Measurements from ENCODE around the gene XYLT1.

XYLT1 gene

GRCh38 chr16:17245776-17246175 is 225.0 kb downstream of the XYLT1 start:
- DNase-seq = no peak

GRCh38 chr16:17244872-17245551 is 225.7 kb downstream of the XYLT1 start:
- DNase-seq = no peak

GRCh38 chr16:17241264-17241835 is 229.4 kb downstream of the XYLT1 start:
- no peak for DNase-seq

DNA sequence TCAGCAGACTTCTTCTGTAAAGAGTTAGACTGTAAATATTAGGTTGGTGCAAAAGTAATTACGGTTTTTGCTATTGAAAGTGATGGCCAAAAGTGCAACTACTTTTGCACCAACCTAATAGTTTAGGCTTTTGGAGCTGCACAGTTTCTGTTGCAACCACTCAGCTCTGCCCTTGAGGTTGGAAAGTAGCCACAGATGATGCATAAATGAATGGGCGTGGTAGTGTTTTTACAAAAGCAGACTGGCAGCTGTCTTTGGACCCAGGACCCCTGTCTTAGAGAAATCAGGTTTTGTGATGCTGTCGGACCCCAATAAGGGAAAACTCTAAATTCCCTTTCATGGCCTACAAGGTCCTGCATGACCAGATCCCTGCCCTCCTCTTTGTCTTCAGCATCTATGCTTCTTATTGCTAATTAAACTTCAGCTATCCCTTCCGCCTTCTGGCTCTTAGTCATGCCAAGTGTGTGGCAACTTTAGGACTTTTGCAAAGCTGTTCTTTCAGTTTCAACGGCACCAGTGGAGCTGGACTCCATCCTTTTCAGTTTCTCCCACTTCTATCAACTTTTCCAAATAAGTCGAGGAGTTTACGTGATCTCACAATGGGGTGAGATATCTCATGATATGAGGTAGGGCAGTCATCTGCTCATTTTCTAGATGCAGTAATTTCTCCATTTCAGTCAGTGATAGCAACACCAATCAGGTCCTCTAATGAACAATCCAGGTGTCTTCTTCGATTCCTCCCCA is 232.3 kb downstream of the XYLT1 start:
- DNase-seq = no peak

DNA sequence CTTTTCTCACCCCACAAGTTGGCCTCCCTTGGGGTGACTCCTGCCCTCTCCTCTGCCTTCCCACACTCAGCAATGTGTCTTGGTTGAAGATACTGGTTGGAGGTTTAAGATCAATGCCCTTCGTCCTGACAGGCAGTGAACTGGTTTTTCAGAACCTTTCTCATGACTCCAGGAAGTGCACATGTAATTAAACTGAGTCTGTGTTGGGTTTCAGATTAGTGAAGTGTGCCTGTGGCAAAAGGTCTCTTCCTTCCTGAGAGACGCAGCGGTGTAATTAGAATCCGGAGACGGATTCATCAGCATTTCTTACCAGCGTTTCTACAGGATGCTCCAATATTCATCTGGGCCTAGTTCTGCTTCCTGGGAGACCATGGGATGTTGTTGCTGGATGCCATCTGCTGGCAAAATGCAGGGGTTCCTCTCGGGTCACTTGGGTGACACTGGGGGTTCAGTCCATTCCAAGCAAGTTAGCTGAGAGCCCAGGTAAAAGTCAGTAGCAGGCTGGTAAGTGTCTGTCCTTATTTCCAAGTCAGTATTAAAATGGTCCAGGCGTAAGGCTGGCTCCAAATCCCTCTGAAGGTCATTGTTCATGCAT is 233.3 kb downstream of the XYLT1 start:
- no peak for DNase-seq

- no peak for DNase-seq
Measured at GRCh38 chr16:17235147-17235815, 235.5 kb downstream of the XYLT1 start.

GRCh38 chr16:17233318-17234002 is 237.3 kb downstream of the XYLT1 start:
- no peak for DNase-seq

DNA sequence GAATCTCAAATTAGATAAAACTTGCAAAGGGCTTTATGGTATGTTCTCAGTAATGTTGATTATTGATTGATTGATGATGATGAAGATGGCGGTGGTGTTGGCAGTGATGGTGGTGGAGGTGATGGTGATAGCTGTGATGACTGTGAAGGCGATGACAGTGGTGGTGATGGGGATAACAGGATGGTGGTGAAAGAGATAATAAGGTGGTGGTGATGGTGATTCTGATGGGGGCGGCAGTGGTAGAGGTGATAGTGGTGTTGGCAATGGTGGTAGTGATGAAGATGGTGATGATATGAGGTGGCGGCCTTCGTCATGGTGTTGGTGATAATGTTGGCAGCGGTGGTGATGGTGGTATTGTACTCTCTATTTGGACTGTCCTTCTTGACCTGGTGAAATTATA is 238.3 kb downstream of the XYLT1 start:
- DNase-seq = no peak

DNA sequence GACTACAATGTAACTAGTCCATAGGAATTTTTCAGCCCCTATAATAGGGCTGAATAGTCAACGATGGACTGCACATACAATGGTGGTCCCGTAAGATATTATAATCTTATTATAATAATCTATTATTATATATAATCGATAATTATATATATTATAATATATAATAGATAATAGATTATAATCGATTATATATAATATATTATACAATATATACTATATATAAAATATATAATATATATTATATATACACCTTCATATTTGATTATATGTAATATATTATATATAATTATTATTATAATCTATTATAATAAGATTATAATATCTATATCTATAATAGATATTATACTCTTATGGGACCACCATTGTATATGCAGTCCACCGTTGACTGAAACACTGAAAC is 238.8 kb downstream of the XYLT1 start:
- no peak for DNase-seq

GRCh38 chr16:17230932-17231581 is 239.7 kb downstream of the XYLT1 start:
- no peak for DNase-seq

DNA sequence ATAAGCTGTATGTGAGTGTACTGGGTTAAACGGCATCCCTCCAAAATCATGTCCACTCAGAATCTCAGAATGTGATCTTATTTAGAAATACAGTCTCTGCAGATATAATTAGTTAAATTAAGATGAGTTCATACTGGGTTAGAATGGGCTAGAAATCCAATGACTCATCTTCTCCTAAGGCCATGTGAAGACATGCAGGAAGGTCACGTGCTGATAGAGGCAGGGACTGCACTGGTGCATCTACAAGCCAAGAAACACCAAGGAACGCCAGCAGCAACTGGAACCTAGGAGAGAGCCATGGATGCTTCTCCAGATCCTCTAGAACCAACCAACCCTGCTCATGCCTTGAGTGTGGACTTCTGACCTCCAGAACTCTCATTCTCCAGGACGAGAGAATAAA is 241.0 kb downstream of the XYLT1 start:
- DNase-seq = no peak

DNA sequence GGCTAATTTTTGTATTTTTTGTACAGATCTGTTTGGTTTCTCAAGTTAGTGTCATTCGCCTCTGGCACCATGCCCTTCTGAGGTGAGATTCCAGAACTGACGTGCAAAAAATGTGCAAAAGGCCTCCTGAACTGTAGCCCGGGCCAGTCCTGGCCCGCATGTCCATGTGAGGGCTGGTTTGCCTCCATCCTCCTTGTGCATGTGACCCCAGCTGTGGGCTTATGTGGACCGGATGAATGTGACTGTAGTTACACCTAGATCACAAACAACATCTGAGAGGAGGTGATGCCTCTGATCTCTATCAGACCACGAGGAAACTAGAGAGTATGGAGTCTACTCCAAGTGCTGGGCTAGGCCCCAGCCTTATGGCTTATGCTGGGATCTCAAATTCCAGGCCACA is 241.6 kb downstream of the XYLT1 start:
- no peak for DNase-seq

DNA sequence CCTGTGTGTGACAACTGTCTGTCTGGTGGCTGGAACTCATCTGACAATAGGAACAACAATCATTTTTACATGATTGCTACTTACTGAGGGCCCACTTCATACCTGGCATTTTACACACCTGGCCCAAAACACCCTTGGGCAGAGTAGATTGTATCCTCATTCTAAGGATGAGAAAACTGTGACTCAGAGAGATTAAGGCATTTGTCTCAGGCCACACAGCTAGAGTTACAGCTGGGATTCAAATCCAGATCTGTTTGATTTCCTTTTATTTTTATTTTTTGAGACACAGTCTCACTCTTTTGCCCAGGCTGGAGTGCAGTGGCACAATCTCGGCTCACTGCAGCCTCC is 242.1 kb downstream of the XYLT1 start:
- no peak for DNase-seq

DNA sequence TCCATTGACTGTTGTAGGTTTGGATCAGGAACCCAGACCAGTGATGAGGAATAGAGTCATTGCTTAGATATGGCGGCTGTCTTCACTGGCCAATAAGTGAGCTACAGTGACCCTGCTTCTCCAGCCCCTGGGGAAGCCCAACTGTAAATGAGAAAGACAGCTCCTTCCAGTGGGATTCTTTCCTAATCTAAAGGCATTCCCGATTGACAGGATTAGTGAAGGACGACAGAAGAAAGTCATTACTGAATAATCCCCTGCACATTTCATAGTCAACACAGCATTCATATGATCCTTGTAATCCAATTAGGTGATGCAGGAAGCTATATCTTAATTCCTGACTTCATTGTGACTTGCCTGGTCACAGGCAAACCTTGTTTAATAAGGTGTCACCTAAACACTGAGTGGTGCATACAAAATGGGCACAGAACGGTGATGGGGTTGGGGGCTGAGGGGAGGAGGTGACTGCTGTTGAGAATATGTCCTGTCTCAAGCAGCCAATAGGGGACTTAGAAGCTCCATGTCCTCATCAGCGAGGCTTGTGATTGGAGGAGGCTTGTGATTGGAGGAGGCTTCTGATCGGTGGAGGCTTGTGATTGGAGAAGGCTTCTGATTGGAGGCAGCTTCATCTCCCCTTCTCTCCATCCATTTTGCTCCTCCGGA is 242.6 kb downstream of the XYLT1 start:
- no peak for DNase-seq

GRCh38 chr16:17227278-17227677 is 243.5 kb downstream of the XYLT1 start:
- no peak for DNase-seq

- no peak for DNase-seq
Measured at GRCh38 chr16:17225541-17225940, 245.2 kb downstream of the XYLT1 start.

DNA sequence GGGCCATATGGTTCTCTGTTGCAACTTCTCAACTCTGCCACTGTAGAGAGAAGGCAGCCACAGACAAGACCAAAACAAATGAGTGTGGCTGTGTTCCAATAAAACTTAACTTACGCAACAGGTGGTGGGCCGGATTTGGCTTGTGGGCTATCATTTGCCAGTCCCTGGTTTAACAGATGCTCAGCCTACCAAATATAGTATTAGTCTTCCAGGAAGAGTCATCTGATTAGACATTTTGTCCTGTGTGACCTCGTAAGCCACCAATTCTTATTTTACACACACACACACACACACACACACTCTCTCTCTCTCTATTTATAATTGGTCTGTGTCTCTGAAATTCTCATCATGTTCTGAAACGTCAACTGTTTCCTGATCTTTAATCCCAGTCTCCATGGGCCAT is 245.9 kb downstream of the XYLT1 start:
- DNase-seq = no peak

- DNase-seq = no peak
Measured at GRCh38 chr16:17224350-17224749, 246.4 kb downstream of the XYLT1 start.

GRCh38 chr16:17223576-17223975 is 247.2 kb downstream of the XYLT1 start:
- DNase-seq = peak; percentile 2

DNA sequence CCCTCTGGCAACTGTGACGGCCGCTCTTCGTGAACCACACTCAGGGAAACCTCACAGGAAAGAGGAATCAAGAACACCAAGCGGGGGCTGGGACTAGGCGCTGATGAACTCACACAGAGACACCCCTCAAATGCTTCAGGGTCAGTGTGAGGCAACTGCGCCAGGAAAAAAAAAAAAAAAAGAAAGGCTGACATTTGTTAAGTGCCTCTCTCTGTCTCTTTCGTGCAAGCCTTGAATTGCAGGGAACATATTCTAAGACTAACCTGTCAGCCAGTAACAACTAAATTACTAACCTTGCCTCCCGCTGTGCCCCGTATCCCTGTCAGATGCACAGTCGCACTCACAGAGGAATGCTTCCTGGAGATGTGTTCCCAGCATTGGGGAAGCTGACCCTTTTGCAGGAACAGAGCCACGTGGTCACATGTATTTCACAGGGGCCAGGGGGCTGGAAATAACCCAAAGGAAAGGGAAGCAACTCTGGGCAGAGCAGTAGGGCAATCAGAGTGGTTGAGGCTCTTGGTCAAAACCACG is 247.8 kb downstream of the XYLT1 start:
- DNase-seq = no peak

DNA sequence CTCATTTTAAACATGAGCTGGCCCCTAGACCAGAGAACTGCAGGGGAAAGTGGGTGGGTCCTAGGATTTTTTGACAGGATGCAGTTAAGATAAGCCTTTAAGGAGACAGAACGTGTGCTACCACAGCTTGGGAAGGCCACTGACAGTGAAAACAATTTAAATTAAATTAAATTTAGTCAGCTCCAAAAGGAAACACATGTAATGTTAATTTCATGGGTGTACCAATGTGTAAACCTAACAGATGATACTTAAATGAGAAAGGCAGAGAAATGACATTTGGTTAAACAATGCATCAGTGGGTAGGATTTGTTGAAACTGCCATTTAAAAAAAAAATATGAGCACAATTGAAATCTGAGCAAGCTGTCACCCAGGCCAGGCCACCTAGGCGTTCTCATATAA is 250.8 kb downstream of the XYLT1 start:
- no peak for DNase-seq

DNA sequence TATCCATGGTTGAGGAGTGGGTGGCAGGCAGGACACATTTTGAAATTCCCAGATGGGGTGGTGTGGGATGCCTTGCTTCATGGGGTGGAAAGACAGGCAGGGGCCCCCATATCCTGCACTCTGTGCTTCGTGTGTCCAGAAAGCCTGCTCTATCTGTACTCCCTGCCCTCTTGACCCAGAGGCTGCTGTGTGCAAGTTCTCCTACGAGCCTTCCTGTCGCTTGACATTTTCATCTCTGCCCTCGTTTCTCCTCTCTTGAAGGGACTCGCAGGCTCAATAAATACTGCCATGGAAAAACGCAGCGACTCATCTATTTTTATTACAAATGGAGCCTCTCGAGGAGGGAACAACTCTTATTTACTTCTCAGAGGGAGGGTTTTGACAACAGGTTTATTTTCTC is 254.8 kb downstream of the XYLT1 start:
- DNase-seq = no peak

Measured in NCI-H526 treated with DMSO at 0.1 percent for 48 hours (cell line).